Fibroblast of lung (primary cell): ENCODE data around the gene FAM20C.

Source experiments
- CTCF ChIP-seq, 2 donors: IDR thresholded peaks in 1 of 2; conservative IDR thresholded peaks in 1 of 2; 1 replicate in 1 of 2; 2 replicates in 1 of 2; pipeline ENCODE4 v1.5.1; 2011 to 2012; ENCODE audit warnings: low read length in 2 of 2, control low read depth in 1 of 2, inconsistent platforms in 1 of 2, low read depth in 1 of 2, mild to moderate bottlenecking in 1 of 2
- EZH2 ChIP-seq: IDR thresholded peaks from 2 replicates; pipeline ENCODE4 v1.5.1; 2012; ENCODE audit warnings: low read length, control low read depth, mild to moderate bottlenecking; ENCODE audit errors: missing control alignments

- TF ChIP-seq CTCF (conservative IDR thresholded peaks at IDR 0.05 in 1 of 2, IDR thresholded peaks at IDR 0.05 in 1 of 2; ENCODE audit: low read depth in 1 of 2, low read length in 2 of 2) = no peak
- no peak for TF ChIP-seq EZH2
Measured at GRCh38 chr7:257647-257992, 65.2 kb downstream of the FAM20C start.
